K562 (cell line): Measurements from ENCODE around the gene ADCY5. TPM values are rescaled to one million over a fixed set of nuclear protein-coding genes. Genes with fewer than 3 reads are reported as not detected.

ENCODE experiments used
- ARNT ChIP-seq, 2 experiments: fragments of 450-650 bp; IDR thresholded peaks; 2 replicates each; pipeline ENCODE4 v1.6.1; 2016; ENCODE audit warnings: mild to moderate bottlenecking in 1 of 2
- BACH1 ChIP-seq: fragments of 200-800 bp; sonication (Bioruptor generic); IDR thresholded peaks from 2 replicates; pipeline ENCODE4 v1.6.1; 2016; ENCODE audit warnings: missing genetic modification characterization, missing compliant biosample characterization
- BHLHE40 ChIP-seq: IDR thresholded peaks from 2 replicates; pipeline ENCODE4 v1.6.1; 2011; ENCODE audit warnings: low read length, improper control_type of control experiment
- CHCHD3 ChIP-seq: fragments of 250-450 bp; sonication (Bioruptor Pico); IDR thresholded peaks from 2 replicates; pipeline ENCODE4 v2.1.2; 2022; ENCODE audit warnings: mild to moderate bottlenecking
- CHD4 ChIP-seq: fragments of 200-600 bp; sonication (generic); IDR thresholded peaks from 3 replicates; pipeline ENCODE4 v1.6.1; 2012; ENCODE audit warnings: low read depth, mild to moderate bottlenecking, mixed read lengths, low read length, inconsistent platforms; ENCODE audit not compliant: insufficient read depth, insufficient replicate concordance, poor library complexity, severe bottlenecking
- CXXC5 ChIP-seq: fragments of 250-450 bp; sonication (Bioruptor Pico); IDR thresholded peaks from 2 replicates; pipeline ENCODE4 v1.8.0; 2022; ENCODE audit warnings: inconsistent platforms, mild to moderate bottlenecking, moderate library complexity
- IRF2 ChIP-seq: sonication (generic); formaldehyde crosslinking; IDR thresholded peaks from 2 replicates; pipeline ENCODE4 v1.8.1; 2022; ENCODE audit warnings: mild to moderate bottlenecking, missing genetic modification reagents
- MIER1 ChIP-seq: fragments of 450-650 bp; IDR thresholded peaks from 2 replicates; pipeline ENCODE4 v1.6.1; 2016; ENCODE audit warnings: antibody characterized with exemption, mild to moderate bottlenecking, low read depth
- NFATC3 ChIP-seq: fragments of 450-650 bp; IDR thresholded peaks from 2 replicates; pipeline ENCODE4 v1.6.1; 2017; ENCODE audit warnings: mild to moderate bottlenecking
- PHB ChIP-seq: fragments of 250-450 bp; sonication (Bioruptor Pico); IDR thresholded peaks from 2 replicates; pipeline ENCODE4 v1.5.0; 2021
- RB1 ChIP-seq: fragments of 450-650 bp; IDR thresholded peaks from 2 replicates; pipeline ENCODE4 v1.6.1; 2017; ENCODE audit warnings: low read depth, mild to moderate bottlenecking
- RBM39 ChIP-seq: fragments of 200-400 bp; formaldehyde crosslinking; optimal IDR thresholded peaks from 2 replicates; pipeline ENCODE3; 2018; ENCODE audit warnings: low read depth, low read length
- RFX5 ChIP-seq: IDR thresholded peaks from 2 replicates; pipeline ENCODE4 v1.6.1; 2011; ENCODE audit warnings: low read depth, mild to moderate bottlenecking, improper control_type of control experiment, low read length
- SMAD1 ChIP-seq: fragments of 150-350 bp; IDR thresholded peaks from 2 replicates; pipeline ENCODE4 v1.6.1; 2014; ENCODE audit warnings: low read length, low read depth; ENCODE audit not compliant: partially characterized antibody
- SMAD3 ChIP-seq: fragments of 450-650 bp; formaldehyde crosslinking; conservative IDR thresholded peaks from 2 replicates; pipeline ENCODE4 v1.4.0; 2020; ENCODE audit warnings: mild to moderate bottlenecking
- SNRNP70 ChIP-seq: fragments of 200-400 bp; formaldehyde crosslinking; optimal IDR thresholded peaks from 2 replicates; pipeline ENCODE3; 2017; ENCODE audit warnings: low read depth, low read length
- ZNF146 ChIP-seq: IDR thresholded peaks from one replicate; pipeline ENCODE4 v1.6.1; 2018; ENCODE audit warnings: missing compliant biosample characterization; ENCODE audit not compliant: unreplicated experiment
- ZNF354B ChIP-seq: fragments of 250-450 bp; sonication (Bioruptor Pico); IDR thresholded peaks from 2 replicates; pipeline ENCODE4 v1.4.0; 2020
- ZNF431 ChIP-seq: sonication (generic); formaldehyde crosslinking; IDR thresholded peaks from 2 replicates; pipeline ENCODE4 v1.8.0; 2022; ENCODE audit warnings: mild to moderate bottlenecking, missing genetic modification reagents
- polyA plus RNA-seq, 8 experiments: library from polyadenylated mRNA; depleted of rRNA in 4 of 8; stranded (reverse) in 5 of 8; unstranded in 3 of 8; fragments of >200 nt; fragmentation: Nextera tagmentation in 2 of 8; fragmentation: Illumina TruSeq in 1 of 8; extraction: Ambion mirVana in 2 of 8; extraction: Trizol in 1 of 8; gene quantifications; 2 replicates each; pipeline versions ENCODE4 v1.2.1 to v1.2.3, GENCODE V29; 2011 to 2014; ENCODE audit warnings: inconsistent platforms in 1 of 8, missing spikeins in 1 of 8
- total RNA-seq, 7 experiments: library from RNA; depleted of rRNA in 6 of 7; stranded (reverse); fragments of >200 nt in 6 of 7; fragmentation: Illumina TruSeq in 2 of 7; extraction: Trizol in 2 of 7; gene quantifications; 2 replicates each; pipeline versions ENCODE4 v1.2.1 to v1.2.3, GENCODE V29; 2011 to 2021; ENCODE audit warnings: low replicate concordance in 1 of 7
- TF ChIP-seq, protein P1 (sequence below): fragments of 150-350 bp; conservative IDR thresholded peaks from 2 replicates; pipeline ENCODE4 v1.6.1; 2014; ENCODE audit warnings: low read length
- TF ChIP-seq, protein P2 (sequence below): fragments of 450-650 bp; IDR thresholded peaks from 2 replicates; pipeline ENCODE4 v1.6.1; 2018; ENCODE audit warnings: mild to moderate bottlenecking, low read depth; ENCODE audit not compliant: partially characterized antibody
- TF ChIP-seq, protein P3 (sequence below): sonication (generic); formaldehyde crosslinking; IDR thresholded peaks from 2 replicates; pipeline ENCODE4 v1.8.0; 2022; ENCODE audit warnings: mild to moderate bottlenecking, missing genetic modification reagents
- TF ChIP-seq, protein P4 (sequence below): fragments of 450-650 bp; formaldehyde crosslinking; IDR thresholded peaks from 2 replicates; pipeline ENCODE4 v1.4.0; 2020; ENCODE audit warnings: mild to moderate bottlenecking

The ADCY5 gene
- total and polyA plus RNA-seq, 9 of the 15 experiments (the other 6 are each of a cell fraction or from before 2014, with no cell fraction given), result under 0.01 TPM; not detected in 8

DNA sequence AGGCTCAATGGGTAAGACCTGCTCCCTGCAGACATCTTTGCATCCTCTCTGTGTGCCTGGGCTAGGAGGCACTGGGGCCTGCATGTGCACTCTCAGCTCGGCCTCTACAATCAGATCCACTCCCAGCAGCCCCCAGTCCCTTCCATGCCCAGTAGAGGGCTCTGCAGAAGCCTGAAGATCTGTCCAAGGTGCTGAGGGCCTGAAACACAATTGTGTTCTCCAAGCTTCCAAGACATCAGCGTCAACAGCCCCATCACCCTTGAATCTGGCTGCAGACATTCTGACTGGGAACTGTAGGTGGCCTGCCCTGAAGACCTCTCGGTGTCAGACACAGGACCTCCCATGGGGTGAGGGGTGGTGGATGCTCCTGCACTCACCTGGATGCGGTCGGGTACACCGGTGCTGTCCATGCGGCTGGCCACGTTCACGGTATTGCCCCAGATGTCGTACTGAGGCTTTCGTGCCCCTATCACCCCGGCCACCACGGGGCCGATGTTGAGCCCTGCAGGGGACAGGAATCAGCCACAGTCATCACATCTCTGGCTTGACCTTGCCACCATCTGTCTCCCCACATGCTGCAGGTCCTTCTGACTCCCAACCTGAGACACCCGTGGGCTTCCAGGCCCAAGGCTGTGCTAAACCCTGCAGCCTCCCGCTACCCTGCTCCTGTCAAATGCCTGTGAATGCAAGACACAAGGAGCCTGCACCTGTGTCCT lies 162.4 kb downstream of the ADCY5 start (continued):
- TF ChIP-seq, protein P1, sequence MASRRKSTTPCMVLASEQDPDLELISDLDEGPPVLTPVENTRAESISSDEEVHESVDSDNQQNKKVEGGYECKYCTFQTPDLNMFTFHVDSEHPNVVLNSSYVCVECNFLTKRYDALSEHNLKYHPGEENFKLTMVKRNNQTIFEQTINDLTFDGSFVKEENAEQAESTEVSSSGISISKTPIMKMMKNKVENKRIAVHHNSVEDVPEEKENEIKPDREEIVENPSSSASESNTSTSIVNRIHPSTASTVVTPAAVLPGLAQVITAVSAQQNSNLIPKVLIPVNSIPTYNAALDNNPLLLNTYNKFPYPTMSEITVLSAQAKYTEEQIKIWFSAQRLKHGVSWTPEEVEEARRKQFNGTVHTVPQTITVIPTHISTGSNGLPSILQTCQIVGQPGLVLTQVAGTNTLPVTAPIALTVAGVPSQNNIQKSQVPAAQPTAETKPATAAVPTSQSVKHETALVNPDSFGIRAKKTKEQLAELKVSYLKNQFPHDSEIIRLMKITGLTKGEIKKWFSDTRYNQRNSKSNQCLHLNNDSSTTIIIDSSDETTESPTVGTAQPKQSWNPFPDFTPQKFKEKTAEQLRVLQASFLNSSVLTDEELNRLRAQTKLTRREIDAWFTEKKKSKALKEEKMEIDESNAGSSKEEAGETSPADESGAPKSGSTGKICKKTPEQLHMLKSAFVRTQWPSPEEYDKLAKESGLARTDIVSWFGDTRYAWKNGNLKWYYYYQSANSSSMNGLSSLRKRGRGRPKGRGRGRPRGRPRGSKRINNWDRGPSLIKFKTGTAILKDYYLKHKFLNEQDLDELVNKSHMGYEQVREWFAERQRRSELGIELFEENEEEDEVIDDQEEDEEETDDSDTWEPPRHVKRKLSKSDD, result no peak
- no peak for TF ChIP-seq CHCHD3
- peak; percentile 54 for TF ChIP-seq CXXC5 (CRISPR knock-in tag)
- TF ChIP-seq SNRNP70, result no peak
- no peak for TF ChIP-seq CHD4
- TF ChIP-seq SMAD3 (CRISPR knock-in tag), result 0 out of 2 replicates have a peak, but pooled peaks have one; percentile 21
- TF ChIP-seq ZNF431, result peak; percentile 61; the same call in 1 of the 2 replicates
- TF ChIP-seq PHB (CRISPR knock-in tag), result no peak
- no peak for TF ChIP-seq RFX5
- peak; percentile 26; the same call in 1 of the 2 replicates for TF ChIP-seq BHLHE40
- TF ChIP-seq, protein P2, sequence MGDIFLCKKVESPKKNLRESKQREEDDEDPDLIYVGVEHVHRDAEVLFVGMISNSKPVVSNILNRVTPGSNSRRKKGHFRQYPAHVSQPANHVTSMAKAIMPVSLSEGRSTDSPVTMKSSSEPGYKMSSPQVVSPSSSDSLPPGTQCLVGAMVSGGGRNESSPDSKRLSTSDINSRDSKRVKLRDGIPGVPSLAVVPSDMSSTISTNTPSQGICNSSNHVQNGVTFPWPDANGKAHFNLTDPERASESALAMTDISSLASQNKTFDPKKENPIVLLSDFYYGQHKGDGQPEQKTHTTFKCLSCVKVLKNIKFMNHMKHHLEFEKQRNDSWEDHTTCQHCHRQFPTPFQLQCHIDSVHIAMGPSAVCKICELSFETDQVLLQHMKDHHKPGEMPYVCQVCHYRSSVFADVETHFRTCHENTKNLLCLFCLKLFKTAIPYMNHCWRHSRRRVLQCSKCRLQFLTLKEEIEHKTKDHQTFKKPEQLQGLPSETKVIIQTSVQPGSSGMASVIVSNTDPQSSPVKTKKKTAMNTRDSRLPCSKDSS, result no peak
- TF ChIP-seq IRF2, result no peak
- TF ChIP-seq NFATC3, result no peak
- no peak for TF ChIP-seq ARNT (IDR thresholded peaks at IDR 0.05)
- no peak for TF ChIP-seq SMAD1
- no peak for TF ChIP-seq ZNF354B
- no peak for TF ChIP-seq BACH1 (tag)
- peak; percentile 52; the same call in 1 of the 2 replicates for TF ChIP-seq RB1
- TF ChIP-seq ZNF146 (CRISPR knock-in tag), result no peak
- TF ChIP-seq, protein P3, sequence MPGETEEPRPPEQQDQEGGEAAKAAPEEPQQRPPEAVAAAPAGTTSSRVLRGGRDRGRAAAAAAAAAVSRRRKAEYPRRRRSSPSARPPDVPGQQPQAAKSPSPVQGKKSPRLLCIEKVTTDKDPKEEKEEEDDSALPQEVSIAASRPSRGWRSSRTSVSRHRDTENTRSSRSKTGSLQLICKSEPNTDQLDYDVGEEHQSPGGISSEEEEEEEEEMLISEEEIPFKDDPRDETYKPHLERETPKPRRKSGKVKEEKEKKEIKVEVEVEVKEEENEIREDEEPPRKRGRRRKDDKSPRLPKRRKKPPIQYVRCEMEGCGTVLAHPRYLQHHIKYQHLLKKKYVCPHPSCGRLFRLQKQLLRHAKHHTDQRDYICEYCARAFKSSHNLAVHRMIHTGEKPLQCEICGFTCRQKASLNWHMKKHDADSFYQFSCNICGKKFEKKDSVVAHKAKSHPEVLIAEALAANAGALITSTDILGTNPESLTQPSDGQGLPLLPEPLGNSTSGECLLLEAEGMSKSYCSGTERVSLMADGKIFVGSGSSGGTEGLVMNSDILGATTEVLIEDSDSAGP (CRISPR knock-in tag), result no peak
- TF ChIP-seq RBM39, result no peak
- peak; percentile 97 for TF ChIP-seq MIER1
- TF ChIP-seq, protein P4, sequence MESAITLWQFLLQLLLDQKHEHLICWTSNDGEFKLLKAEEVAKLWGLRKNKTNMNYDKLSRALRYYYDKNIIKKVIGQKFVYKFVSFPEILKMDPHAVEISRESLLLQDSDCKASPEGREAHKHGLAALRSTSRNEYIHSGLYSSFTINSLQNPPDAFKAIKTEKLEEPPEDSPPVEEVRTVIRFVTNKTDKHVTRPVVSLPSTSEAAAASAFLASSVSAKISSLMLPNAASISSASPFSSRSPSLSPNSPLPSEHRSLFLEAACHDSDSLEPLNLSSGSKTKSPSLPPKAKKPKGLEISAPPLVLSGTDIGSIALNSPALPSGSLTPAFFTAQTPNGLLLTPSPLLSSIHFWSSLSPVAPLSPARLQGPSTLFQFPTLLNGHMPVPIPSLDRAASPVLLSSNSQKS (CRISPR knock-in tag), result no peak
